Measurements from ENCODE around the gene TP73.

Gene TP73

DNA sequence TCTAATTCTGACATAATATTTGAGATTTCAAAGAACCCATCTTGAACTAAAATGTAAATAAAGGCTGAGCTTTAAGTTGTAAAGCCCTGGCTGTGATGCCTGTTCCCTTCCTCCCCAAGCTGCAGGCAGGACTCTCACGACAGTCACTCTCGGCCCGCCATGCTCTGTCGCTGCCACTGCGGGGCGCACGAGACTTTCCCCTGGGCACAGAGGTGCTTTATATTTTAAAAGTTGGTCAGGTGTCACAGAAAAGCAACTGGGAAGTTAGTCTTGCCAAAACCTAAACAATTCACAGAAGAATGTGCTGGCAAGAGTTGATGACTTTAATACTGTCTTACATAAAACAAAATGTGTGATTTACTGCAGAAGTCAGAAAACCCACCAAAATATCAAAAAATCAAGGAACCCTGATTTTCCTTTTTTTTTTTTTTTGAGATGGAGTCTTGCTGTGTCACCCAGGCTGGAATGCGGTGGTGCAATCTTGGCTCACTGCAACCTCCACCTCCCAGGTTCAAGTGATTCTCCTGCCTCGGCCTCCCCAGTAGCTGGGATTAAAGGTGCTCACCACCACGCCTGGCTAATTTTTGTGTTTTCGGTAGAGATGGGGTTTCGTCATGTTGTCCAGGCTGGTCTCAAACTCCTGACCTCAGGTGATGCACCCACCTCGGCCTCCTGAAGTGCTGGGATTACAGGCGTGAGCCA, 133.3 kb downstream of the TP73 start:
- DNase-seq: peak; percentile 68

Data from DMS53 (cell line).